ENCODE results near the gene RELL2.

The RELL2 gene

GRCh38 chr5:141681295-141681694 lies 44.5 kb downstream of the RELL2 start:
- DNase-seq, result no peak

- no peak for DNase-seq
These were observed 45.2 kb downstream of the RELL2 start, which contains the start of gene ARAP3 for GRCh38 chr5:141681695-141682641. ARAP3 (minus strand) TSS chr5:141682230; CDS start chr5:141680486, 1,744 bp downstream.

DNA sequence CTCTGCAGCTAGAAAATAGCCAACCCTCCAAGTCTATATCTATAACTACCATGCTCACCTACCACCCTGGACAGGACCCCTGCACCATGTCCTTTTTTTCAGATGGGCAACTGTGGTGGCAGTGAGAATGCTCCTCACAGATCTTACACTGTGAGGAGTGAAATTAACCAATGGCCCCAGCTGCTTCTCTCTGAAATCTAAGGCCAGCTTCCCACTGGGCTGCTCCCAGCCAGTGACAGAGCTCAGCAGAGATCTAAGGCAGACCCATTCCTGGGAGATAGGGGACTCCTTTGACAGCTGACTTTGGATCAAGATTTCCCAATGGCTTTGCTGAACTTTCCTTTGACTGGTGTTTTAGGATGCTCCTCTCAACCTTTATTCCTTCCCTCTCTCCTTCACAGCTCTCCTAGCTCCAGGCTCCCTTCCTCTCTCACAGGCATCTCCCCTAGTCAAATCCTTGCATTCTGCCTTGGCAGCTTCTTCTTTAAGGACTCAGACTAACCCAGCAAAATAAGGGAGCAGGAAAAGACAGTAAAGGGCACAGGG lies 46.9 kb downstream of the RELL2 start:
- no peak for DNase-seq

- DNase-seq, result no peak
These were observed 48.8 kb downstream of the RELL2 start for GRCh38 chr5:141685591-141685990.

GRCh38 chr5:141686648-141687416 lies 50.0 kb downstream of the RELL2 start:
- no peak for DNase-seq
